Ectodermal cell (in vitro differentiated cells): Measurements from ENCODE around the gene MUSK.

Experiments
- H3K27ac ChIP-seq: 2 replicates; pipeline ENCODE4 v1.7.0; 2013; ENCODE audit warnings: mild to moderate bottlenecking, low read depth, low read length; ENCODE audit not compliant: insufficient read depth, poor library complexity, severe bottlenecking
- H3K27me3 ChIP-seq: 2 replicates; pipeline ENCODE4 v1.7.0; 2013; ENCODE audit warnings: mild to moderate bottlenecking, low read length; ENCODE audit not compliant: insufficient read depth, control insufficient read depth, poor library complexity, severe bottlenecking
- H3K36me3 ChIP-seq: one replicate; pipeline ENCODE4 v1.7.0; 2013; ENCODE audit warnings: low read length; ENCODE audit not compliant: control insufficient read depth, insufficient read depth
- H3K4me1 ChIP-seq: one replicate; pipeline ENCODE4 v1.7.0; 2013; ENCODE audit warnings: low read length; ENCODE audit not compliant: control insufficient read depth, insufficient read depth
- H3K4me3 ChIP-seq: 2 replicates; pipeline ENCODE4 v1.7.0; 2013; ENCODE audit warnings: low read depth, low read length, control low read depth; ENCODE audit not compliant: insufficient read depth
- H3K9me3 ChIP-seq: 2 replicates; pipeline ENCODE4 v1.7.0; 2013; ENCODE audit warnings: mild to moderate bottlenecking, low read length, moderate library complexity; ENCODE audit not compliant: control insufficient read depth
- WGBS, 2 experiments: methylation state at CpG; one replicate each; pipeline ENCODE4 v1.1.7; 2013; ENCODE audit warnings: missing lambda C conversion rate in 2 of 2; 5-methylcytosine and 5-hydroxymethylcytosine counted together

Gene MUSK

DNA sequence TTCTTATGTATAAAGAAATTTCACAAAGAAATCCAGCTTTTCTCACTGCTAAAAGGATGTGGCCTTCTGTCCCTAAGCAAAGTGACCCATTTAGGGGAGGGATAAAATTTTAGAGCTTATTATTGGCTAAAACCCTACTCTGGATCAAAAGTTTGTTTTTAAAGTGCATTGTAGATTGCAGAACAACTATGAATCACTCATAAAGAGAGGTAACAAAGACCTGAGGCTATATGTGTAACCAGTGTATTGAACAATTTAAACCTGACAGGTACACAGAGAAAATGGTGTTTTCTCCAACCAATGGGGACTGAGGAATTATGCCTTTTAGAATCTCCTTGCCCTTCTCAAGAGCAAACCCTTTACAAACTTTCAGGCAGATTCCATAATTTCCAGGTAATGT is 86.6 kb downstream of the MUSK start:
- no peak overlapping the region for H3K4me3 ChIP-seq
- no peaks in the 10 kb centered on the region for H3K36me3 ChIP-seq
- no peaks in the 10 kb centered on the region for H3K27me3 ChIP-seq
- H3K9me3 ChIP-seq, result no peaks in the 10 kb centered on the region
- no peak overlapping the region for H3K27ac ChIP-seq
- no peaks in the 10 kb centered on the region for H3K4me1 ChIP-seq

DNA sequence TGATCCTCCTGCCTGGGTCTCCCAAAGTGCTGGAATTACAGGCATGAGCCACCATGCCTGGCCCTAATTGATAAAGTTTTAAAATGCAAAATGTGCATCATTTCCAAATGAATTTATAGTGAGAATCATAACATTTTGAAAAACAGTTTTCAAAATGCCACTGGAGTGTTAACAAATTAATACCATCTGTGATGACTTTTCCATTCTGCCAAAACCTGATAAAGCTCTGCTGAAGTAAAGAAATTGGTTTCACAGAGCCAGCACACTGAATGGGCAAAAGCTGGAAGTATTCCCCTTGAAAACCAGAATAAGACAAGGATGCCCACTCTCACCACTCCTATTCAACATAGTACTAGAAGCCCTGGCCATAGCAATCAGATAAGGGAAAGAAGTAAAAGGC is 89.6 kb downstream of the MUSK start:
- no peaks in the 10 kb centered on the region for H3K36me3 ChIP-seq
- H3K27me3 ChIP-seq, result no peaks in the 10 kb centered on the region
- no peaks in the 10 kb centered on the region for H3K9me3 ChIP-seq
- H3K4me3 ChIP-seq, result no peak overlapping the region
- H3K27ac ChIP-seq, result no peak overlapping the region
- H3K4me1 ChIP-seq, result no peaks in the 10 kb centered on the region

DNA sequence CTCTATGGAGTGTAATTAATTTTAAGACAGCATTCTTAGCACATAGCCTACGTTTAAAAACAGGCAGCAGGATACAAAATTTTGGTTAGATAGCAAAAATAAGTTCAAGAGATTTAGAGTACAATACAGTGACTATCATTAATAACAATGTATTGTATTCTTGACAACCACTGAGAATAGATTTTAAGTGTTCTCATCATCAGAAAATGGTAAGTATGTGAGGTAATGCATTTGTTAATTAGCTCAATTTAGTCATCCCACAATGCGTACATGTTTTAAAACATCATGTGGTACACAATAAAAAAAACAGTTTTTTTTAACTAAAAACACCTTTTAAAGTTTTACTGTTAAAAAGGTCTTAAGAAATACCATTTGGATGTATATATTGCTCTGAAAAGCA is 94.2 kb downstream of the MUSK start:
- Histone ChIP-seq H3K9me3 (no peaks in the 10 kb centered on the region), H3K4me3 (no peak overlapping the region), H3K27me3 (no peaks in the 10 kb centered on the region), H3K36me3 (no peaks in the 10 kb centered on the region), H3K27ac (no peak overlapping the region), H3K4me1 (no peaks in the 10 kb centered on the region)
- WGBS, 2 experiments, result no CpG with 5 or more reads among the region's 2 CpGs

DNA sequence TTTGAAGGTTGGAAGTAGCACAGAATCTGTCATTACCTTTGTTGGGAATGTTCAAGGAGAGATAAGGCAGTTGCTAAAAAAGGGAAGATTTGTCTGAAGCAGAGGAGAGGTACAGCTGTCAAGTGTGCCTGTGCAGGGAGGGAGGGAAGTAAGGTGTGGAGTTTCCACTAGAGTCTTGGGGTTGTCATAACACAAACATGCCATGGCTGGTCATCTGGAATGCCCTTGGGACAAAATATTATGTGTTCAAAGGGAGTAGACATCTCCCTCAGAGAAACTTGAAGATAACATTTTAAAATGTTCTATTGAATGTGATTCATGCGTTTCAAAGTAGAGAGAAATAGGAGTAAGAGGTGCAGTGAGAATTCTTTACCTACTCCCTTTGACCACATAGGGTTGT is 95.0 kb downstream of the MUSK start:
- Histone ChIP-seq H3K4me1 (no peaks in the 10 kb centered on the region), H3K27ac (no peak overlapping the region), H3K4me3 (no peak overlapping the region), H3K9me3 (no peaks in the 10 kb centered on the region), H3K36me3 (no peaks in the 10 kb centered on the region), H3K27me3 (no peaks in the 10 kb centered on the region)
- WGBS, 2 experiments, result 60 to 89% methylated on average over 1 of the region's 1 CpG

DNA sequence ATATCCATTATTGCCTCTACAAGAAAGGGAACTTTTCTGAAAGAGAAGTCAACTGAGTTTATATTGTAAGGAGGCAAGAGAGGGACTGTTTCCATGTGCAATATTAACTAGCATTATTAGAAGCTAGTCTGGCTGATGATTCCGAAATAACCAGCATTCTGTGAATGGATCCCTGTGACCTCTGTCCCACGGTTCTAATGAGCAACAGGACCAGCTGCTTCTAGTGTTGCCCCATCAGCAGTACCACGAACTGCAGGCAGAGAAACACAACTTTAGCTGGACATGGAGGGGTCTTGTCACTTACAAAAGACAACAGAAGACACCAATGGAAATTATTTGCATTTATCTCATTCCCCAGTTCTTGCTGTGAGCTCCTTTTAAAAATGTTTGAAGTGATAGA is 95.4 kb downstream of the MUSK start:
- Histone ChIP-seq H3K4me3 (no peak overlapping the region), H3K27ac (no peak overlapping the region), H3K36me3 (no peaks in the 10 kb centered on the region), H3K9me3 (no peaks in the 10 kb centered on the region), H3K27me3 (no peaks in the 10 kb centered on the region), H3K4me1 (no peaks in the 10 kb centered on the region)
- WGBS, 2 experiments, result 84 to 86% methylated on average over 3 of the region's 3 CpGs

DNA sequence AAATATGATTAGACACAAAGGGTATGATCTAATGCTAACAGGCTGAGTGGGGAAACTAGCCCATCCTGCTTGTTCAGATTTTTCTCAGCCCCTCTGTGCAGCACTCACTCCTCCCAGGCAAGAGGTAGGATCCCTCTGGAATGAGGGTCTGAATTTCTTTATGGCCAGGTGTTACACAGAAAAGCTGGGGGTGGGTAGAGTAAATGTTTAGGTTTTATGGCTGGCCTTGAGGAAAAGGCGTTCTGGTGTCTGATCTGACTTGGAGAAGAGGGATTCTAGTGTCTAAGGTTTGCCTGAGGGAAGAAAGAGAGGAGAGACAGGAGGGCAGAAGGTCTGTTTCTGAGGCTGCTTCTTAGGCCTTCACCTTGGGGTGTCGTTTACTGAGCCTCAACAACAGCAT is 97.3 kb downstream of the MUSK start:
- Histone ChIP-seq H3K4me1 (no peaks in the 10 kb centered on the region), H3K27me3 (no peaks in the 10 kb centered on the region), H3K9me3 (no peaks in the 10 kb centered on the region), H3K27ac (no peak overlapping the region), H3K4me3 (no peak overlapping the region), H3K36me3 (no peaks in the 10 kb centered on the region)
- 95 to 97% methylated on average over 2 of the region's 2 CpGs for WGBS, 2 experiments

DNA sequence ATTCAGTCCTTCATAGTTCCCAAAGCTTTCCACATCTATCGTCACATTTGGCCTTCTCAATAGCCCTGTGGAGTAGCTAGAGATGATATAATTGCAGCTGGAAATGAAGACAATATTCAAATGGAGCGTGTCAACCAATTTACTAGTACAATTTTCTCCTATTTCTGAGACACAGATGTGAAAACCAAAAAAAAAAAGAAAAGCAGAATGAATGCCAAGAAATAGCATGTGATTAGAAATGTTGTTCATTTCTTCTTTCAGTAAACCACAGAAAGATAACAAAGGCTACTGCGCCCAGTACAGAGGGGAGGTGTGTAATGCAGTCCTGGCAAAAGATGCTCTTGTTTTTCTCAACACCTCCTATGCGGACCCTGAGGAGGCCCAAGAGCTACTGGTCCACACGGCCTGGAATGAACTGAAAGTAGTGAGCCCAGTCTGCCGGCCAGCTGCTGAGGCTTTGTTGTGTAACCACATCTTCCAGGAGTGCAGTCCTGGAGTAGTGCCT is 99.0 kb downstream of the MUSK start:
- Histone ChIP-seq H3K27ac (no peak overlapping the region), H3K4me1 (no peaks in the 10 kb centered on the region), H3K4me3 (no peak overlapping the region), H3K9me3 (no peaks in the 10 kb centered on the region), H3K27me3 (no peaks in the 10 kb centered on the region), H3K36me3 (no peaks in the 10 kb centered on the region)
- WGBS, 2 experiments, result 84 to 87% methylated on average over 4 to 6 of the region's 6 CpGs

DNA sequence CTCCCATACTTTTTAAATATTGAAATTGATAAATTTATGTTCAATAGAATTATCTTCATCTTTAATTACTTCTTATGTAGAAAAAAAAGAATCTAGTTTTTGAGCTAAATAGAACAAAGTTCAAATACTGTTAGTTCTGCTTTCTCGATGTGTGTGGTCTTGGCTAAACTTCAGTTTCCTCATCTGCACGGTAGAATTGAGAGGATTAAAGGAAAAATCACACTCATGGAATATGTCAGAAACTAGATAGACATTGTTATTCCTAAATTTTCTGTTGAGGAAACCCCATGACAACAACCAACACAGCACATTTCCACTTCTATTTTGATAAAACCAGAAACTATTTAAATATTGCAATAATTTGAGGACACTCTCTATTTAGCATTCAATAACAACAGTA is 100.3 kb downstream of the MUSK start:
- H3K36me3 ChIP-seq, result no peaks in the 10 kb centered on the region
- no peak overlapping the region for H3K27ac ChIP-seq
- H3K27me3 ChIP-seq, result no peaks in the 10 kb centered on the region
- no peaks in the 10 kb centered on the region for H3K4me1 ChIP-seq
- WGBS, 2 experiments, result 93 to 96% methylated on average over 2 of the region's 2 CpGs
- H3K9me3 ChIP-seq, result no peaks in the 10 kb centered on the region
- no peak overlapping the region for H3K4me3 ChIP-seq

DNA sequence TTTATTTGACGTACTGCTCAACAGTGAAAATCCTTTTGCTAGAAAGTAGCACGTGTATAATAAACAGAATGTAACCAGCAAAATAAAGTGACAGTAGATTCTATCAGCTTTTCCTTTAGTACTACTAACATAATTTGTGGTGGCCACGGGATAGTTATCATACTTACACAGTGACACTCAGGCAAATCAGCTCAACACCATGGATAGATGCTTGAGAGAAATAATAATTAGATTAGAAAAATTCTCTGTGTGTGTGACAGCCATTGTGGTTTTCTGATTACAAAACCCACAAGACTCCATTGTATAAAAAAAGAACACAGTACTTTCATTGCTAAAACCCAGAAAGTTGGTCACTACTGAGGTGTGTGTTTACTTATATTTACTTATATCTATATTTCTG is 101.1 kb downstream of the MUSK start:
- H3K9me3 ChIP-seq, result no peaks in the 10 kb centered on the region
- H3K27ac ChIP-seq, result no peak overlapping the region
- WGBS, 2 experiments, result 84% methylated on average over 3 of the region's 3 CpGs; no CpG with 5 or more reads in 1 of the 2 experiments
- no peaks in the 10 kb centered on the region for H3K4me1 ChIP-seq
- H3K27me3 ChIP-seq, result no peaks in the 10 kb centered on the region
- no peak overlapping the region for H3K4me3 ChIP-seq
- no peaks in the 10 kb centered on the region for H3K36me3 ChIP-seq

DNA sequence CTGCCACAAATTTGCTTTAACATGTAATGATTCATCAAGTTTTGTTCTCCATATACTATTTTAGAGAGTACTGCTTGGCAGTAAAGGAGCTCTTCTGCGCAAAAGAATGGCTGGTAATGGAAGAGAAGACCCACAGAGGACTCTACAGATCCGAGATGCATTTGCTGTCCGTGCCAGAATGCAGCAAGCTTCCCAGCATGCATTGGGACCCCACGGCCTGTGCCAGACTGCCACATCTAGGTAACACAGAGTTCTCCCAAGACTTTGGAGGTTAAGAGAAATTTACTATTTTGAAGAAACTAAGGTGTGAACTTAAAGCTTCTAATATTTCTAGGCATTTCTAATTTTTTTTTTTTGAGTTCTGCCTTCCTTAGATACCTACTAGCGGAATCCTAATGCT is 107.1 kb downstream of the MUSK start:
- Histone ChIP-seq H3K9me3 (no peaks in the 10 kb centered on the region), H3K27ac (no peak overlapping the region), H3K4me1 (no peaks in the 10 kb centered on the region), H3K36me3 (no peaks in the 10 kb centered on the region), H3K4me3 (no peak overlapping the region), H3K27me3 (no peaks in the 10 kb centered on the region)
- 87 to 96% methylated on average over 5 of the region's 5 CpGs for WGBS, 2 experiments

DNA sequence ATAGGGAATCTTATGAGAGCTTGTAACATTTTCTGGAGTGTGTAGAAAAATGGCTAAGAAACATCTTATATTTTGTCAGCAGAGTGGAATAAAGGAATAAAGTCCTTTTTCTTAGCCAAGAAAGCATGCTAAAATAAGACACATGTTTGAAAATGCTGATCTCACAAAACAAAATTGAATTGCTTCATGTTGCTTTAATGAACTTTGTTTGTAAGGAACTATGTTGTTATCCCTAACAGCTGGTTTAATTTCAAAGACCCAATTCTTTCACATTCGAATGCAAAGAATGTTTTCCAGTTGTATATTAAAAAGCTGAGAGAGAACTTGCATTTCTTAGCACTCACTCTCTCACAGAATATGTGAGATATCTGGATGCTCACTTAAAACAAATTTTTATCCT is 107.6 kb downstream of the MUSK start:
- H3K27ac ChIP-seq, result no peak overlapping the region
- H3K9me3 ChIP-seq, result no peaks in the 10 kb centered on the region
- no peaks in the 10 kb centered on the region for H3K36me3 ChIP-seq
- no peaks in the 10 kb centered on the region for H3K4me1 ChIP-seq
- 100% methylated on average over 1 of the region's 1 CpG; no CpG with 5 or more reads in 1 of the 2 experiments for WGBS, 2 experiments
- no peak overlapping the region for H3K4me3 ChIP-seq
- H3K27me3 ChIP-seq, result no peaks in the 10 kb centered on the region
